CD4-positive, alpha-beta T cell treated with Interleukin-4 for 4 hours (primary cell): ENCODE measurements around the gene CCL18.
"Not testable (repeated sequence)": the region's sequence is repeated elsewhere in the genome, so short reads cannot be mapped to it uniquely, and the experiment has no call there.

Experiments
- DNase-seq: peaks from one replicate; pipeline ENCODE4 v3.0.0-alpha.2; 2020

Gene CCL18

GRCh38 chr17:36105781-36106492 lies 41.9 kb downstream of the CCL18 start:
- DNase-seq: peak; percentile 41

GRCh38 chr17:36106493-36106835 lies 42.4 kb downstream of the CCL18 start:
- DNase-seq: no peak

GRCh38 chr17:36107660-36108059 lies 43.6 kb downstream of the CCL18 start:
- DNase-seq: peak; percentile 37

- not testable (repeated sequence) for DNase-seq
Measured at GRCh38 chr17:36108265-36108664, 44.2 kb downstream of the CCL18 start.

- no peak for DNase-seq
Measured at GRCh38 chr17:36111068-36111490, 47.0 kb downstream of the CCL18 start.

- no peak for DNase-seq
Measured at GRCh38 chr17:36112572-36112971, 48.5 kb downstream of the CCL18 start.

GRCh38 chr17:36113131-36113530 lies 49.1 kb downstream of the CCL18 start:
- DNase-seq: not testable (repeated sequence)

- not testable (repeated sequence) for DNase-seq
Measured at GRCh38 chr17:36114971-36115648, 51.0 kb downstream of the CCL18 start.

GRCh38 chr17:36115649-36115977 lies 51.5 kb downstream of the CCL18 start:
- not testable (repeated sequence) for DNase-seq

GRCh38 chr17:36117505-36118382 lies 53.7 kb downstream of the CCL18 start:
- DNase-seq: no peak

- no peak for DNase-seq
Measured at GRCh38 chr17:36118477-36119353, 54.6 kb downstream of the CCL18 start.

- DNase-seq: no peak
Measured at GRCh38 chr17:36120221-36120620, 56.1 kb downstream of the CCL18 start.

GRCh38 chr17:36121099-36121498 lies 57.0 kb downstream of the CCL18 start:
- DNase-seq: not testable (repeated sequence)
